T-helper 1 cell (primary cell): ENCODE data around the gene MARK4.

Source experiments
- DNase-seq, 5 donors: peaks; one replicate each; pipeline ENCODE4 v3.0.0-alpha.2; 2012 to 2020

Gene MARK4

GRCh38 chr19:45275370-45275971 is 24.4 kb downstream of the MARK4 start:
- no peak for DNase-seq

- no peak for DNase-seq
Observed at GRCh38 chr19:45276284-45276687, 25.2 kb downstream of the MARK4 start.

- DNase-seq = no peak
Observed at GRCh38 chr19:45278087-45278486, 27.0 kb downstream of the MARK4 start.

- DNase-seq = no peak
Observed at GRCh38 chr19:45279587-45280192, 28.6 kb downstream of the MARK4 start.

GRCh38 chr19:45280471-45280961 is 29.4 kb downstream of the MARK4 start:
- DNase-seq = no peak

GRCh38 chr19:45283443-45284033 is 32.5 kb downstream of the MARK4 start:
- no peak for DNase-seq

GRCh38 chr19:45290381-45290931 is 39.4 kb downstream of the MARK4 start:
- DNase-seq = no peak

GRCh38 chr19:45291834-45292233 is 40.8 kb downstream of the MARK4 start:
- DNase-seq = no peak

GRCh38 chr19:45293682-45294081 is 42.6 kb downstream of the MARK4 start:
- no peak for DNase-seq

GRCh38 chr19:45294291-45295029 is 43.4 kb downstream of the MARK4 start:
- no peak for DNase-seq

GRCh38 chr19:45295873-45296272 is 44.8 kb downstream of the MARK4 start:
- no peak for DNase-seq

GRCh38 chr19:45296355-45296754 is 45.3 kb downstream of the MARK4 start:
- no peak for DNase-seq

- DNase-seq = no peak
Observed at GRCh38 chr19:45297674-45298073, 46.6 kb downstream of the MARK4 start.

GRCh38 chr19:45298264-45298663 is 47.2 kb downstream of the MARK4 start:
- DNase-seq = no peak

- DNase-seq = no peak
Observed at GRCh38 chr19:45299719-45300118, 48.6 kb downstream of the MARK4 start.

GRCh38 chr19:45302416-45302815 is 51.3 kb downstream of the MARK4 start:
- DNase-seq = no peak

- no peak for DNase-seq
Observed at GRCh38 chr19:45303269-45304060, 52.4 kb downstream of the MARK4 start.

- no peak for DNase-seq
Observed at GRCh38 chr19:45304141-45304926, 53.3 kb downstream of the MARK4 start.

GRCh38 chr19:45305007-45305406 is 53.9 kb downstream of the MARK4 start:
- DNase-seq = no peak

GRCh38 chr19:45305421-45305820 is 54.4 kb downstream of the MARK4 start:
- no peak for DNase-seq

- DNase-seq = no peak
Observed at GRCh38 chr19:45306040-45306439, 55.0 kb downstream of the MARK4 start.
